HEK293T (cell line): Measurements from ENCODE around the gene DOK7.
"Not testable (repeated sequence)": the region's sequence is repeated elsewhere in the genome, so short reads cannot be mapped to it uniquely, and the experiment has no call there.

Source experiments
- CTCF ChIA-PET: fragments of 350-600 bp; formaldehyde crosslinking; extraction: SDS; loops from one replicate; lab custom pipeline; 2021; ENCODE audit warnings: antibody characterized with exemption, inconsistent platforms; lab: Yijun Ruan, JAX
- POLR2A ChIA-PET: fragments of 350-600 bp; formaldehyde crosslinking; extraction: SDS; loops from one replicate; lab custom pipeline; 2020; ENCODE audit warnings: antibody characterized with exemption, inconsistent platforms; lab: Yijun Ruan, JAX
- DNase-seq: peaks from one replicate; pipeline ENCODE4 v3.0.0; 2012; ENCODE audit warnings: mixed read lengths; ENCODE audit errors: extremely low spot score
- ARNT ChIP-seq: fragments of 450-650 bp; IDR thresholded peaks from 2 replicates; pipeline ENCODE4 v1.6.1; 2017; ENCODE audit warnings: mild to moderate bottlenecking
- BHLHE40 ChIP-seq: fragments of 450-650 bp; IDR thresholded peaks from 2 replicates; pipeline ENCODE4 v1.6.1; 2016; ENCODE audit warnings: mild to moderate bottlenecking, moderate library complexity, borderline replicate concordance
- CTBP1 ChIP-seq: fragments of 450-650 bp; IDR thresholded peaks from 2 replicates; pipeline ENCODE4 v1.6.1; 2016; ENCODE audit warnings: borderline replicate concordance
- ELF4 ChIP-seq: fragments of 450-650 bp; IDR thresholded peaks from 2 replicates; pipeline ENCODE4 v1.6.1; 2017; ENCODE audit warnings: antibody characterized with exemption
- FOXA1 ChIP-seq: fragments of 450-650 bp; IDR thresholded peaks from 2 replicates; pipeline ENCODE4 v1.6.1; 2016; ENCODE audit warnings: mild to moderate bottlenecking
- FOXK2 ChIP-seq: fragments of 450-650 bp; IDR thresholded peaks from 2 replicates; pipeline ENCODE4 v1.6.1; 2016; ENCODE audit warnings: mild to moderate bottlenecking
- FOXM1 ChIP-seq: fragments of 450-650 bp; IDR thresholded peaks from 2 replicates; pipeline ENCODE4 v1.6.1; 2017; ENCODE audit warnings: mild to moderate bottlenecking, borderline replicate concordance
- HDGF ChIP-seq: fragments of 450-650 bp; IDR thresholded peaks from 2 replicates; pipeline ENCODE4 v1.6.1; 2017; ENCODE audit warnings: antibody characterized with exemption, borderline replicate concordance
- L3MBTL2 ChIP-seq: fragments of 450-650 bp; conservative IDR thresholded peaks from 2 replicates; pipeline ENCODE4 v1.6.1; 2016; ENCODE audit warnings: mild to moderate bottlenecking
- LEF1 ChIP-seq: fragments of 450-650 bp; IDR thresholded peaks from 2 replicates; pipeline ENCODE4 v1.6.1; 2017; ENCODE audit warnings: mild to moderate bottlenecking, borderline replicate concordance
- NFRKB ChIP-seq: fragments of 450-650 bp; IDR thresholded peaks from 2 replicates; pipeline ENCODE4 v1.6.1; 2016; ENCODE audit warnings: mild to moderate bottlenecking, moderate library complexity
- SP1 ChIP-seq: fragments of 450-650 bp; IDR thresholded peaks from 2 replicates; pipeline ENCODE4 v1.6.1; 2017
- SUZ12 ChIP-seq: fragments of 450-650 bp; IDR thresholded peaks from 2 replicates; pipeline ENCODE4 v1.6.1; 2016; ENCODE audit warnings: mild to moderate bottlenecking
- TARDBP ChIP-seq: fragments of 450-650 bp; IDR thresholded peaks from 2 replicates; pipeline ENCODE4 v1.6.1; 2016
- ZNF384 ChIP-seq: fragments of 450-650 bp; IDR thresholded peaks from 2 replicates; pipeline ENCODE4 v1.6.1; 2016
- TF ChIP-seq, protein P1 (sequence below): fragments of 450-650 bp; IDR thresholded peaks from 2 replicates; pipeline ENCODE4 v1.6.1; 2016

DOK7 gene

GRCh38 chr4:3532751-3533422, 69.8 kb downstream of the DOK7 start:
- no peak for TF ChIP-seq BHLHE40
- TF ChIP-seq FOXK2, result no peak
- TF ChIP-seq ELF4, result no peak
- TF ChIP-seq LEF1, result no peak
- no peak for TF ChIP-seq FOXA1
- TF ChIP-seq ARNT, result no peak
- TF ChIP-seq FOXM1, result no peak
- no peak for TF ChIP-seq TARDBP
- TF ChIP-seq HDGF, result no peak
- TF ChIP-seq CTBP1, result no peak
- no peak for TF ChIP-seq L3MBTL2
- TF ChIP-seq, protein P1, sequence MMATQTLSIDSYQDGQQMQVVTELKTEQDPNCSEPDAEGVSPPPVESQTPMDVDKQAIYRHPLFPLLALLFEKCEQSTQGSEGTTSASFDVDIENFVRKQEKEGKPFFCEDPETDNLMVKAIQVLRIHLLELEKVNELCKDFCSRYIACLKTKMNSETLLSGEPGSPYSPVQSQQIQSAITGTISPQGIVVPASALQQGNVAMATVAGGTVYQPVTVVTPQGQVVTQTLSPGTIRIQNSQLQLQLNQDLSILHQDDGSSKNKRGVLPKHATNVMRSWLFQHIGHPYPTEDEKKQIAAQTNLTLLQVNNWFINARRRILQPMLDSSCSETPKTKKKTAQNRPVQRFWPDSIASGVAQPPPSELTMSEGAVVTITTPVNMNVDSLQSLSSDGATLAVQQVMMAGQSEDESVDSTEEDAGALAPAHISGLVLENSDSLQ, result no peak
- TF ChIP-seq NFRKB, result no peak
- TF ChIP-seq ZNF384, result no peak
- no peak for TF ChIP-seq SP1
- no peak for TF ChIP-seq SUZ12
- CTCF ChIA-PET, result no interaction called here
- POLR2A ChIA-PET, result no interaction called here
- DNase-seq, result no peak

- ChIA-PET POLR2A (no interaction called here), CTCF (no interaction called here)
- TF ChIP-seq BHLHE40 (no peak), L3MBTL2 (no peak), TARDBP (no peak), FOXK2 (no peak), FOXA1 (no peak), SUZ12 (no peak), NFRKB (no peak), HDGF (no peak), SP1 (no peak), LEF1 (no peak), CTBP1 (no peak), ZNF384 (no peak), ARNT (no peak), ELF4 (no peak), FOXM1 (no peak)
- TF ChIP-seq, protein P1, result no peak
- DNase-seq, result no peak
Measured at GRCh38 chr4:3533423-3533820, 70.3 kb downstream of the DOK7 start.

GRCh38 chr4:3535812-3536211, 72.7 kb downstream of the DOK7 start:
- DNase-seq, POLR2A ChIA-PET: not testable (repeated sequence)

GRCh38 chr4:3538906-3539305, 75.8 kb downstream of the DOK7 start:
- POLR2A ChIA-PET, DNase-seq, CTCF ChIA-PET: not testable (repeated sequence)

More at GRCh38 chr4:3535812-3536211, 72.7 kb downstream of the DOK7 start:
- CTCF ChIA-PET, result not testable (repeated sequence)

DNA sequence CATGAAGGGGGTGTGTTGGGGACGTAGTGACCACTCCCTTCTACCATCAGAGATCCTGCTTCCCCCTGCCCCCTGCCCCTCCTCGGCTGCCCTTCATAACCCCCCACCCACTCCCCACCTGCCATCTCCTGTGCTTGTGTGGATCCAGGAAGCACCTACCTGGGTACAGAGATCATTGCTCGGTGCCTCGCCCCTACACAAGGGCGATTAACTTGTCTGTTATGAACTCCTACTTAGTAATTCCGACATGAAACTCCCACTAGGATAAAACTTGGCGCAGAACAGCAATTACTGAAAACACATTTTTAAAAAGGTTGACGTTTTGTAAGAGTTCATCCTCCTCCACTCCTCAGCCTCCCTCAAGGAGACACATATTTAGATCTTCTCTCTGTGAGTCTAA, 80.3 kb downstream of the DOK7 start:
- DNase-seq, CTCF ChIA-PET, POLR2A ChIA-PET: not testable (repeated sequence)
